OCI-LY1 (cell line): ENCODE measurements around the gene USP48.

Experiments used
- EZH2 ChIP-seq: fragments of 200-600 bp; sonication (generic), shearing (Covaris generic); IDR thresholded peaks from 2 replicates; pipeline ENCODE4 v1.8.0; 2017; ENCODE audit warnings: borderline replicate concordance, mixed run types, mild to moderate bottlenecking, antibody characterized with exemption, low read length, moderate library complexity, mixed read lengths
- TF ChIP-seq, protein P1 (sequence below): fragments of 200-600 bp; sonication (generic), shearing (Covaris generic); IDR thresholded peaks from 2 replicates; pipeline ENCODE4 v1.5.1; 2017; ENCODE audit warnings: mild to moderate bottlenecking, antibody characterized with exemption, low read length, moderate library complexity, mixed read lengths

- TF ChIP-seq, protein P1, sequence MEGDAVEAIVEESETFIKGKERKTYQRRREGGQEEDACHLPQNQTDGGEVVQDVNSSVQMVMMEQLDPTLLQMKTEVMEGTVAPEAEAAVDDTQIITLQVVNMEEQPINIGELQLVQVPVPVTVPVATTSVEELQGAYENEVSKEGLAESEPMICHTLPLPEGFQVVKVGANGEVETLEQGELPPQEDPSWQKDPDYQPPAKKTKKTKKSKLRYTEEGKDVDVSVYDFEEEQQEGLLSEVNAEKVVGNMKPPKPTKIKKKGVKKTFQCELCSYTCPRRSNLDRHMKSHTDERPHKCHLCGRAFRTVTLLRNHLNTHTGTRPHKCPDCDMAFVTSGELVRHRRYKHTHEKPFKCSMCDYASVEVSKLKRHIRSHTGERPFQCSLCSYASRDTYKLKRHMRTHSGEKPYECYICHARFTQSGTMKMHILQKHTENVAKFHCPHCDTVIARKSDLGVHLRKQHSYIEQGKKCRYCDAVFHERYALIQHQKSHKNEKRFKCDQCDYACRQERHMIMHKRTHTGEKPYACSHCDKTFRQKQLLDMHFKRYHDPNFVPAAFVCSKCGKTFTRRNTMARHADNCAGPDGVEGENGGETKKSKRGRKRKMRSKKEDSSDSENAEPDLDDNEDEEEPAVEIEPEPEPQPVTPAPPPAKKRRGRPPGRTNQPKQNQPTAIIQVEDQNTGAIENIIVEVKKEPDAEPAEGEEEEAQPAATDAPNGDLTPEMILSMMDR, result no peak
- TF ChIP-seq EZH2, result no peak
Measured at GRCh38 chr1:21670956-21671902, 111.7 kb downstream of the USP48 start.
